Activated T-helper 9 cell treated with anti-CD3 and anti-CD28 coated beads, Interleukin-2, amount 50 U/mL, for 16 hours (primary cell): Measurements from ENCODE around the gene FBH1.
"Not testable (repeated sequence)": the region's sequence is repeated elsewhere in the genome, so short reads cannot be mapped to it uniquely, and the experiment has no call there.

Experiments used
- DNase-seq: peaks from one replicate; pipeline ENCODE4 v3.0.0-alpha.2; 2020; ENCODE audit warnings: low read depth

FBH1 gene

DNA sequence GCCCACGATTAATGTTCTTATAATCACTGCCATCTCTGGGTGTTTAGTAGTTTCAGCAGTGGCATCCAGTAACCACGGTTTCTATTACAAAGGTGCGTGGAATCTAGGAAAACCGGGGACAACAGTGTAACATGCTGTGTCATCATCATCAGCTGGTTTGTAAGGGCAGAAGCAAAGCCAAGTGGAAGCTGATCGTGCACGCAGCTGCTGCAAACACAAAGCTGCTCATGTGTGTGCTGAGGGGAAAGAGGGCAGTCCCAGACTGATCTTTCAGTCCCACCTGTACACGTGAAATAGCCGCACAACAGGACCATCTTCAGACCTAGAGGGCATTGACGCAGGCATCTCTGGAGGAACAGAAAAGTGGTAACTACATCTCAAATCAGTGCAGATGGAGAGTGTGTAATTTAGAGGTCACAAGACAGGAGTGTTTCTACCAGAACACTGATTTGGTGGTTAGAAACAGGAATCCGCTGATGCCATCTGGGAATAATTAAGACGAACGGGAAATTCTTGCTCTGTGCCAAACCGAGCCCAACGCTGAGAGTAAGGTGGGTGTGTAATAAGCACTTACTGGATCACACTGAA lies 13.8 kb upstream of the FBH1 start:
- DNase-seq = no peak

DNA sequence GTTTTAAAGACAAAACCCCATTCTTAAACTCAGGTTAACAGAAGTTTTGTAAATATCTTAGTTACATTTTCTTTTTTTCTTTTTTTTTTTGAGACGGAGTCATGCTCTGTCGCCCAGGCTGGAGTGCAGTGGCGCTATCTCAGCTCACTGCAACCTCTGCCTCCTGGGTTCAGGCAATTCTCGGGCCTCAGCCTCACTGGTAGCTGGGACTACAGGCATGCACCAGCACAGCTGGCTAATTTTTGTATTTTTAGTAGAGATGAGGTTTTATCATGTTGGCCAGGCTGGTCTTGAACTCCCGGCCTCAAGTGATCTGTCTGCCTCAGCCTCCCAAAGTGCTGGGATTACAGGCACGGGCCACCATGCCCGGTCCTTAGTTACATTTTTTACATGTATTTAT lies 13.0 kb upstream of the FBH1 start:
- not testable (repeated sequence) for DNase-seq

GRCh38 chr10:5882961-5883360 lies 7.1 kb upstream of the FBH1 start:
- DNase-seq = no peak

- no peak for DNase-seq
Observed at GRCh38 chr10:5885619-5886018, 4.4 kb upstream of the FBH1 start.

GRCh38 chr10:5887029-5887428 lies 3.0 kb upstream of the FBH1 start:
- DNase-seq = no peak

- no peak for DNase-seq
Observed at GRCh38 chr10:5887641-5888040, 2.4 kb upstream of the FBH1 start.

- no peak for DNase-seq
Observed at GRCh38 chr10:5888351-5888750, 1.7 kb upstream of the FBH1 start.

GRCh38 chr10:5888843-5889623 lies 1.0 kb upstream of the FBH1 start:
- DNase-seq = peak; percentile 32

DNA sequence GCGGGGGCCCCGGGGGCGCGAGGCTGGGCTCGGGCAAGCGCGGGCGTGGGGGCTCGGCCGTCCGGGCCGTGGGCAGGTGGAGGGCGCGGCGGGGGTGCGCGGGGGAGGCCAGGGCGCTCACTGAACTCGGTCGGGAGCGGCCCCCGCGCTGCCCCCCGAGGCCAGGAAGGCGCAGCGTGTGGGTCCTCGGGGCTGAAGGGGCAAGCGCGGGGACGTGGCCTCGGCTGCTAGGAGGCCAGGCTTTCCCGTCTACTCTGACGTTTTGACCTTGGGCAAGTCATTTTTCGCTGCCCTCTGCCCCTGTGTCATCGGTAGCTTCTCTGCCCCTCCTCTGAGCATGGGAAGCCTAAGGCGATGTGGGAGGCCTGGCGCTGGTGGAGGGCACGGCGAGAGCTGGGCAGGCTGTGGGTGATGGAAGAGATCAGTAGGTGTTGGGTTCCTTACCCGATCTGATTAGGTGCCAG lies 441 bp downstream of the FBH1 start:
- no peak for DNase-seq

- DNase-seq = no peak
Observed at GRCh38 chr10:5891009-5891408, 966 bp downstream of the FBH1 start.

GRCh38 chr10:5892007-5892406 lies 2.0 kb downstream of the FBH1 start:
- DNase-seq = no peak

DNA sequence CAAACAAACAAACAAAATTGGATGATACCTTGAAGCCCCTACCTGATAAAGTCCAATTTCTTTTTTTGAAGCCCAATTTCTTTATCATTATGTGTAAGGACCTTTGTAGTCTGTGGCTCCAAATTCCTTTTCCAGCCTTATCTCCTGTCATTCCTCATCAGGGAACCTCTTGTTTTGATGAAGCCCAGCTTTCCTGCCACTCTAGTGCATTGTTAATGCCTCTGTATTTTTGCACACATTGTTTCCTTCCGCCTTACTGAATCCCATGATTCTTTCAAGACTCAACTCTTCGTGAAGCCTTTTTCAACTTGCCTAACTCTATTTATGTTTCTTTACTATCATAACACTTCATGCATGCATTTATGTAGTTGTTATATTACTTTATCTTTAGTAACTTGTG lies 3.3 kb downstream of the FBH1 start:
- DNase-seq = no peak

GRCh38 chr10:5894403-5894802 lies 4.4 kb downstream of the FBH1 start:
- no peak for DNase-seq

DNA sequence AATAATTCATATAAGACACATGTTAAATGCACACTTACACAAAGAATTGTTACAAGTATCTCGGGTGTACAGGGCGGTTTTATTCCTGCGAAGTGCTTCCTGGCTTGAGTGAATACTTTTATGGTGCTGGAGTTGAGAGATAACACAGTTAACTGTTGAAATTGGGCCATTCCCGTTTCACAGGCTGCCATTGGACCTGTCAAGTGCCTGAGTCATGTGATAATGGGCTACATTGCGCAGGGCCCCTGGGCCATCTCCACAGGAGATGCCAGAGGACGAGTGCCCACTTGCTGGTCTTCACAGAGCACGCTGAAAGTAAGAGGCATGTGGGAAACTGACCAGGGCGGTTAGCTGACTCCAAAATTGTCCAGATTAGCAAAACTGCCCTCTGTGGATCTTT lies 4.8 kb downstream of the FBH1 start:
- no peak for DNase-seq

DNA sequence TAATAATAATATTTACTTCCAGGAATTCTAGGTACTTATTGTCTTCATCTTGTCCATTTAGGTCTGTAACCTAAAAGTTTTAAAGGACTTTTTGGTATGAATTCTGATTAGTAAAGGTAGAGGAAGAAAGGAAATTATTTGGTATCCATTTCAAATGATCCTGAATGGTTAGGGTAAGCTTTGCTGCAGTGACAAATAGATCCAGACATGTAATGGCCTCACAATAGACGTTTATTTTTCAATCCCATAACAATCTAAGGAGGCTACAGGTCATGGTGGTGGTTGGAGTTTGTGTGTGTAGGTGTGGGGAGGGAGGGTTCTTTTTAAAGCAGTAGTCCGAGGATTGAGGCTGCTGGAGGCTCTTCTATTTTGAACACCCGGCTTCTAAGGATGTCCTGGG lies 5.3 kb downstream of the FBH1 start:
- no peak for DNase-seq

DNA sequence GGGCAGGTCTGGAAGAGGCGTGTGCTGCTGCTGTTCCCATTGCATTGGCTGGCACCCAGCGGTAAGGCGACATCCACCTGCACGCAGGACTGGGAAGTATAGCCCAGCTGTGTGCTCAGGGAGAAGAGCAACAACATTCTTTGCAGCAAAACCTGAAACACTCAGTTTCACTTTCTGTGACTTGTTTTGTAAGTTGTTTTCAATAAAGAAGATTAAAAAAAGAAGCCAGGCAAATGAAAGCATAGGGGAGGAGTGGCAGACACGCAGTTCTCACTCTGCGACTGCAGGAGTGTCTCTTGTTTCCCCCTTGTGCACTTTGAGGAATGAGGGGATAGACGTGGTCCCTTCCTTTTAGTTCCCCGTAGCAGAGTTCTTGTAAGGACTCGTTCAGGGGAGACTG lies 5.8 kb downstream of the FBH1 start:
- DNase-seq = no peak

DNA sequence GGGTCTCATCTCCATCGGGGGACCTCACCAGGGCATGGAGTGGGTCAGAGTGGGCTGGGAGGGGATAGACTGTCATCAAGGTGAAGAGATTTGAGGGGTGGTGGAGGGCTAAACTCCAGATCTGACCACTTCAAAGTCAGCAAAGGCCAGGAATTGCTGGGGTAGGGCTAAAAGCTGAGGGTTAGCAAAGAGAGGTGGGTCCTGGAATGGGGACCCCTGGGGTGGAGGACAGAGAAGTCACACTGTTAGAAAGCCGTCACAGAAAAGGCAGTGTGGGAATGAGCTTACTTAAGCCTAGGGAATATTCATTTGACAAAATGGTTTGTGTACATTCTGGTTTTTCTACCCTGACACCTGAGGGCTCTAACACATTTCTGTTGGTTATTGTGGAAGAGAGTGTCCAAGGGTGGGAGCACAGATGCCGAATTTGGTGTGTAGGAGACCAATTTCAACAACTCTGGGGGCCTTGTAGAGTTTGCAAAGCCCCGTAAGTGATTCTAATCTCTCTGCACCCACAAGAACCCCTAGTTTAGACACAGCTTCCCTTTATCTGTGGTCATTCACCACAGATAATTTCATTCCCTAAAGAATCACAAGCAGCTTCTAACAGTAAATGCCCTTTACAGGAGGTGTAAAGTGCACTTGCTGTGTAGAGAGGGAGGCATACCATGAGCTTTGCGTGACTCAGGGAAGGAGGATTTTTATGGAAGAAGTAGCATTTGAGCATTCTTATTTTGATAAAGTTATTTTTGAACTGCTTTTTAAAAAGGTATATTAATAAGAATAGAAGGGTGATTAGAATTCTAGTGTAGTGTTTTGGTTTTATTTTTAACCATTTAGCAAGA lies 6.4 kb downstream of the FBH1 start:
- DNase-seq = no peak

DNA sequence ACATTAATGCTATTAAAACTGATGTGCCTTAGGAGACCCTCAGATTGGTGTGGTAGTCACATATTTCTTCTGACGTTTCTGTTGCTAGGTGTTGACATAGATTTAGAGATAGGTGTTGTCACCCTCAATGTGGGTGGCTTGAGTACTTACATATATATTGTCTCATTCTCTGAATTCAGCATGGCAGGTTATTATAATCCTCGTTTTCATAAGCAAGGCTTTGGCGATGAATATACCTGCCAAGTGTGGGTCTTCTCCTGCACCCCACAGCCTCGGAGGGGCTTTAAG lies 7.0 kb downstream of the FBH1 start:
- DNase-seq = no peak

DNA sequence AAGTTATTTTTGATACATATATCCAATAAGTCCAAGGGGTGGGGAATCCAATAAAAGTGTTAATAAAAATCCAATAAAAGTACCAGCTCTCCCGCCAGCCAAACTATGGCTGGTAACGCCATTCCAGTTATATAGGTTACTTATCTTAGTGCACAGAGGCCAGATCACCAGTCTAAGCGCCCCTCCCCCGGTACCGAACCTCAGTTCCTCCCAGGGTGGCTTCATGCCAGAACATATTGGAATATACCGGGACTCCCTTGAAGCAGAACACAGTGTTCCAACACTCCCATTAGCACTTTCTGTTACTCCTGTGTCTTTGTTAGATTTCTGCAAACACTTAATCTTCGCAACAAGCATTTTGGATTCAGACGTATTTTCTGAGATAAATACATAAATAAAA lies 7.5 kb downstream of the FBH1 start:
- DNase-seq = no peak

GRCh38 chr10:5898163-5898562 lies 8.1 kb downstream of the FBH1 start:
- no peak for DNase-seq

DNA sequence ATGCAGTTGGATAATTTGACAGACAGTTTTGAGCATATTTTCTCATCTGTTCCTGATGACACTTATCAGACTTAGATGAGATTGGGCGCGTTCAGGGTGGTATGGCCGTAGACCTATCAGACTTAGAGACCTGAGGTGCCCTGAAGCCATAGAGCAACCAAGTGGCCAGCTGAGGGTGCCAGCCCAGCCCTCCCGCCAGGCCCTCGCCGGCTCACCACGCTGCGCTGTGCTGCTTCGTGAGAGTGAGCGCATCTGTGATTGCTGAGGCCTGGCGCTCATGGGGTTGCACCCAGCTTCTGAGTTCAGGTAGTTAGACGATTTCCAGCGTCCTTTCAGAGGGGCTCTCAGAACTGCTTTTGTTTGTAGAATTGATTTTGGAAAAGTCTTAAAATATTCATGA lies 10.2 kb downstream of the FBH1 start:
- DNase-seq = no peak

- DNase-seq = no peak
Observed at GRCh38 chr10:5902511-5903274, 12.7 kb downstream of the FBH1 start.

DNA sequence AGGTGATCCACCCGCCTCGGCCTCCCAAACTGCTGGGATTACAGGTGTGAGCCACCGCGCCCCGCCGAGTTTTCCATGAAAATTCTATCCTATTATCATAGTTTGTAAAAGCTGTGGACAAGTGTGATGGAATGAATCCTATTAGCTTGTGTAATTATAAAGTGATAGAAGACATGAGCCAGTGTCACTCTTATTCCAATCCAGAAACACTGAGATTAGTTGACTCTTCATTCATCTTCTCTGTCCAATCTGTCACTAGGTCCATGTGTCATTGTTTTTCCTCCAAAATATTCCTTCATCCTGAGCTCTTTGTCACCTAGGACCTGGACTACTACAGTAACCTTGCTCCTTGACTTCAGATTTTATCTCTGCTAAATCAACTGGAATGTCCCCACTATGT lies 13.5 kb downstream of the FBH1 start:
- DNase-seq = no peak
